GM12878 (cell line): ENCODE measurements around the gene PHC2. TPM values are rescaled to one million over a fixed set of nuclear protein-coding genes. Genes with fewer than 3 reads are reported as not detected.

Experiments
- ATAC-seq: fragments of 200-7000 bp; cut with Tn5 transposase; 3 replicates; pipeline ENCODE4 v1.9.1; 2020; ENCODE audit warnings: mild to moderate bottlenecking, moderate library complexity
- BruUV-seq: library from RNA; stranded (reverse); fragments of 400-500 nt; replicated peaks from 2 replicates; lab custom pipeline; 2021; lab: Mats Ljungman, UMichigan
- CTCF ChIA-PET: fragments of 300-600 bp; sonication (Branson Sonifier 250); formaldehyde crosslinking; extraction: SDS; loops from one replicate; lab custom pipeline; 2021; ENCODE audit warnings: inconsistent platforms; lab: Yijun Ruan, JAX
- POLR2A ChIA-PET: fragments of 350-600 bp; formaldehyde crosslinking; extraction: SDS; loops from one replicate; lab custom pipeline; 2021; ENCODE audit warnings: inconsistent platforms; lab: Charles Lee
- RAD21 ChIA-PET: fragments of 300-600 bp; sonication (Branson Sonifier 250); formaldehyde crosslinking; loops from one replicate; lab custom pipeline; 2023; ENCODE audit warnings: antibody characterized with exemption; ENCODE audit not compliant: unreplicated experiment; lab: Charles Lee
- SMC1A ChIA-PET: fragments of 300-600 bp; sonication (Branson Sonifier 250); formaldehyde crosslinking; loops from one replicate; lab custom pipeline; 2023; ENCODE audit not compliant: unreplicated experiment, uncharacterized antibody; lab: Charles Lee
- DNase-seq: peaks from one replicate; pipeline ENCODE4 v3.0.0-alpha.2; 2011; ENCODE audit warnings: low read depth, low spot score
- FAIRE-seq: peaks from 3 replicates; lab custom pipeline; 2011; peaks lifted over from hg19 to GRCh38; lab: Jason Lieb, UNC
- H2AFZ ChIP-seq: 2 replicates; pipeline ENCODE4 v1.6.0; 2011; ENCODE audit warnings: low read depth, low read length, control low read depth; ENCODE audit not compliant: control insufficient read depth
- H3K27ac ChIP-seq: 2 replicates; pipeline ENCODE4 v1.5.1; 2011; ENCODE audit warnings: control low read depth; ENCODE audit not compliant: control insufficient read depth, insufficient read depth
- H3K27me3 ChIP-seq, 2 experiments: replicated peaks in 1 of 2; 2 replicates each; pipeline versions ENCODE4 v1.6.0 to v1.6.1; 2011; ENCODE audit warnings: low read length in 1 of 2; ENCODE audit not compliant: control insufficient read depth in 2 of 2, insufficient read depth in 2 of 2
- H3K36me3 ChIP-seq, 2 experiments: 2 replicates each; pipeline ENCODE4 v1.5.1; 2011; ENCODE audit warnings: low read length in 1 of 2; ENCODE audit not compliant: control insufficient read depth in 2 of 2, insufficient read depth in 2 of 2
- H3K4me1 ChIP-seq: 2 replicates; pipeline ENCODE4 v1.6.1; 2011; ENCODE audit warnings: mild to moderate bottlenecking, low read length, moderate library complexity, mixed read lengths; ENCODE audit not compliant: control insufficient read depth, insufficient read depth
- H3K4me2 ChIP-seq: 2 replicates; pipeline ENCODE4 v1.6.0; 2011; ENCODE audit warnings: control low read depth; ENCODE audit not compliant: control insufficient read depth, insufficient read depth
- H3K4me3 ChIP-seq: fragments of 200-600 bp; sonication (generic); 2 replicates; pipeline ENCODE4 v1.5.1; 2016
- H3K79me2 ChIP-seq: 2 replicates; pipeline ENCODE4 v1.6.0; 2011; ENCODE audit warnings: low read length; ENCODE audit not compliant: control insufficient read depth, insufficient read depth
- H3K9ac ChIP-seq: 2 replicates; pipeline ENCODE4 v1.8.0; 2011; ENCODE audit warnings: low read length, control low read depth, mixed read lengths; ENCODE audit not compliant: control insufficient read depth, insufficient read depth
- H3K9me3 ChIP-seq: replicated peaks from 3 replicates; pipeline ENCODE4 v1.5.1; 2011; ENCODE audit warnings: mild to moderate bottlenecking, low read length; ENCODE audit not compliant: control insufficient read depth, insufficient read depth
- H4K20me1 ChIP-seq: 2 replicates; pipeline ENCODE4 v1.6.0; 2011; ENCODE audit not compliant: control insufficient read depth, insufficient read depth
- BACH1 ChIP-seq: fragments of 450-650 bp; IDR thresholded peaks from 2 replicates; pipeline ENCODE4 v1.6.1; 2017; ENCODE audit warnings: mild to moderate bottlenecking, borderline replicate concordance
- BMI1 ChIP-seq: fragments of 450-650 bp; IDR thresholded peaks from 2 replicates; pipeline ENCODE4 v1.6.1; 2016; ENCODE audit warnings: mild to moderate bottlenecking, moderate library complexity, borderline replicate concordance
- POLR2AphosphoS5 ChIP-seq: IDR thresholded peaks from 2 replicates; pipeline ENCODE4 v1.6.1; 2011; ENCODE audit warnings: mild to moderate bottlenecking, low read length, inconsistent platforms
- SIX5 ChIP-seq: IDR thresholded peaks from 2 replicates; pipeline ENCODE4 v1.6.1; 2011; ENCODE audit warnings: mild to moderate bottlenecking, low read depth, low read length, moderate library complexity; ENCODE audit not compliant: severe bottlenecking
- ZNF622 ChIP-seq: fragments of 450-650 bp; IDR thresholded peaks from 2 replicates; pipeline ENCODE4 v1.6.1; 2017; ENCODE audit warnings: mild to moderate bottlenecking, inconsistent platforms
- WGBS: methylation state at CpG from one replicate; pipeline ENCODE4 v1.1.6; 2016; ENCODE audit warnings: low lambda C conversion rate; ENCODE audit not compliant: insufficient replicate concordance, insufficient coverage; ENCODE audit errors: missing lambda C conversion rate; 5-methylcytosine and 5-hydroxymethylcytosine counted together
- in situ Hi-C: fragments of 300-500 bp; cut with MboI; formaldehyde crosslinking; loops from 9 replicates; pipeline ENCODE4 v1.14.3; 2018; ENCODE audit warnings: mixed read lengths
- intact Hi-C: fragments of 100-400 bp; cut with micrococcal nuclease; formaldehyde crosslinking; loops from one replicate; pipeline ENCODE4 v1.14.2; 2022; ENCODE audit not compliant: unreplicated experiment
- polyA plus RNA-seq, 11 experiments: library from polyadenylated mRNA; depleted of rRNA in 4 of 11; unstranded in 6 of 11; stranded (reverse) in 5 of 11; fragments of >200 nt; fragmentation: Nextera tagmentation in 4 of 11; fragmentation: Illumina TruSeq in 1 of 11; extraction: Ambion mirVana in 4 of 11; extraction: Trizol in 1 of 11; gene quantifications; 1 replicate in 1 of 11; 2 replicates in 10 of 11; pipeline versions ENCODE4 v1.2.1 to v1.2.3, GENCODE V29; 2011 to 2016; ENCODE audit warnings: inconsistent platforms in 2 of 11, missing spikeins in 2 of 11, low read depth in 1 of 11
- total RNA-seq, 4 experiments: library from RNA; depleted of rRNA in 3 of 4; stranded (reverse); fragments of >200 nt in 3 of 4; fragmentation: Illumina TruSeq in 1 of 4; extraction: Trizol in 1 of 4; gene quantifications; 2 replicates each; pipeline versions ENCODE4 v1.2.1 to v1.2.3, GENCODE V29; 2013 to 2021
- TF ChIP-seq, protein P1 (sequence below): fragments of 450-650 bp; IDR thresholded peaks from 2 replicates; pipeline ENCODE4 v1.6.1; 2017; ENCODE audit warnings: low read depth, mild to moderate bottlenecking, moderate library complexity
- TF ChIP-seq, protein P2 (sequence below): IDR thresholded peaks from 2 replicates; pipeline ENCODE4 v1.6.1; 2012; ENCODE audit warnings: low read depth, low read length, improper control_type of control experiment

PHC2 gene
- total and polyA plus RNA-seq, 10 of the 15 experiments (the other 5 are each of a cell fraction or from before 2014, with no cell fraction given), result 2.0 to 35.9 (median 16.4) TPM

DNA sequence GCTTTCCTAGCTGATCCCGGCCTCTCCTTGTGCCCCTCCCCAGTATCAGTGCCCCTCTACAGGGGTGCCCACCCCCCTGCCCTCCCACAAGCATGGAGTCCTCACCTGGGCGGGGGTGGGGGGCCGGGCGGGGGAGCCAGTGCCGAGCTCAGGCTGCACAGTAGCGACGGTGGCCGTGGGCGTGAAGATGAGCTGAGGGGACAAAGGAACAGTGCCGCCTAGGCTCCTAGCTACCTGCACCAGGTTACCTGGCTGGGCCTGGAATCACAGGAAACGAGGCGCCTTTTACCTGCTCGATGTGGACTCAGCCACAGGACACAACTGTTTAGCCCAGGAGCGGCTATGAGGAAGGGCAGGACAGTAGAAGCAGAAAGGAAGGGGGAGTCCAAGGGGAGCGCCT is 62.5 kb downstream of the PHC2 start:
- Histone ChIP-seq H3K4me2 (no peak overlapping the region), H3K27me3 (peaks cover 0 to 6% of the 10 kb centered on the region in 2 experiments; a peak in 1 of 4 replicates), H3K27ac (no peak overlapping the region), H3K4me3 (no peak overlapping the region), H2AFZ (no peak overlapping the region), H3K79me2 (no peaks in the 10 kb centered on the region), H3K4me1 (no peaks in the 10 kb centered on the region), H4K20me1 (no peaks in the 10 kb centered on the region), H3K36me3 (no peaks in the 10 kb centered on the region), H3K9me3 (no peaks in the 10 kb centered on the region), H3K9ac (no peak overlapping the region)
- no TSS peak for BruUV-seq
- in situ Hi-C loops (loop anchor here (5.0 kb wide), 2 partner anchors 71 to 99 kb away; no protein-coding TSS in a partner anchor), intact Hi-C loops (loop anchor here (5.0 kb wide), 2 partner anchors 151 to 256 kb away; no protein-coding TSS in a partner anchor)
- SMC1A ChIA-PET, result interaction anchor here (1.2 to 8.5 kb wide), 3 partner anchors 72 to 103 kb away, joined by 3 to 71 read pairs (median 17); partner anchors contain the start of gene ZSCAN20
- CTCF ChIA-PET, result interaction anchor here (0.9 to 3.0 kb wide), 6 partner anchors 18 to 273 kb away, joined by 3 to 35 read pairs (median 8); partner anchors contain the start of gene ZSCAN20
- RAD21 ChIA-PET, result interaction anchor here (3.1 kb wide), 2 partner anchors 73 to 103 kb away, joined by 11 read pairs; no protein-coding TSS in a partner anchor
- WGBS, result 43% methylated on average over 11 of the region's 15 CpGs
- FAIRE-seq, result no peak
- TF ChIP-seq, protein P1, sequence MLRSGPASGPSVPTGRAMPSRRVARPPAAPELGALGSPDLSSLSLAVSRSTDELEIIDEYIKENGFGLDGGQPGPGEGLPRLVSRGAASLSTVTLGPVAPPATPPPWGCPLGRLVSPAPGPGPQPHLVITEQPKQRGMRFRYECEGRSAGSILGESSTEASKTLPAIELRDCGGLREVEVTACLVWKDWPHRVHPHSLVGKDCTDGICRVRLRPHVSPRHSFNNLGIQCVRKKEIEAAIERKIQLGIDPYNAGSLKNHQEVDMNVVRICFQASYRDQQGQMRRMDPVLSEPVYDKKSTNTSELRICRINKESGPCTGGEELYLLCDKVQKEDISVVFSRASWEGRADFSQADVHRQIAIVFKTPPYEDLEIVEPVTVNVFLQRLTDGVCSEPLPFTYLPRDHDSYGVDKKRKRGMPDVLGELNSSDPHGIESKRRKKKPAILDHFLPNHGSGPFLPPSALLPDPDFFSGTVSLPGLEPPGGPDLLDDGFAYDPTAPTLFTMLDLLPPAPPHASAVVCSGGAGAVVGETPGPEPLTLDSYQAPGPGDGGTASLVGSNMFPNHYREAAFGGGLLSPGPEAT, result no peak
- TF ChIP-seq BACH1 (no peak), POLR2AphosphoS5 (no peak), SIX5 (no peak), BMI1 (no peak), ZNF622 (no peak)
- TF ChIP-seq, protein P2, sequence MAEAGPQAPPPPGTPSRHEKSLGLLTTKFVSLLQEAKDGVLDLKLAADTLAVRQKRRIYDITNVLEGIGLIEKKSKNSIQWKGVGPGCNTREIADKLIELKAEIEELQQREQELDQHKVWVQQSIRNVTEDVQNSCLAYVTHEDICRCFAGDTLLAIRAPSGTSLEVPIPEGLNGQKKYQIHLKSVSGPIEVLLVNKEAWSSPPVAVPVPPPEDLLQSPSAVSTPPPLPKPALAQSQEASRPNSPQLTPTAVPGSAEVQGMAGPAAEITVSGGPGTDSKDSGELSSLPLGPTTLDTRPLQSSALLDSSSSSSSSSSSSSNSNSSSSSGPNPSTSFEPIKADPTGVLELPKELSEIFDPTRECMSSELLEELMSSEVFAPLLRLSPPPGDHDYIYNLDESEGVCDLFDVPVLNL, result no peak
- no peak for ATAC-seq
- DNase-seq, result no peak
- POLR2A ChIA-PET, result no interaction called here
